Kidney (tissue), 14 donors: ENCODE results near the gene MRTFA. TPM values are rescaled to one million over a fixed set of nuclear protein-coding genes. Genes with fewer than 3 reads are reported as not detected.

Experiments used
- DNase-seq, 5 donors: peaks; one replicate each; pipeline ENCODE4 v3.0.0-alpha.2; 2013 to 2020
- FAIRE-seq: peaks from 2 replicates; lab custom pipeline; 2012; peaks lifted over from hg19 to GRCh38; lab: Jason Lieb, UNC
- H3K27ac ChIP-seq, 2 donors: one replicate each; pipeline ENCODE4 v1.7.0; 2013; ENCODE audit warnings: low read depth in 2 of 2, low read length in 2 of 2, inconsistent platforms in 1 of 2
- H3K27me3 ChIP-seq: one replicate; pipeline ENCODE4 v1.7.1; 2013; ENCODE audit warnings: low read length, inconsistent platforms; ENCODE audit not compliant: control insufficient read depth, insufficient read depth
- H3K36me3 ChIP-seq, 3 donors: one replicate each; pipeline versions ENCODE4 v1.7.0 to v1.7.1; 2013; ENCODE audit warnings: low read length in 3 of 3, control low read depth in 1 of 3, inconsistent platforms in 1 of 3; ENCODE audit not compliant: insufficient read depth in 3 of 3, control insufficient read depth in 2 of 3
- H3K4me1 ChIP-seq, 3 donors: one replicate each; pipeline versions ENCODE4 v1.7.0 to v1.7.1; 2013; ENCODE audit warnings: low read length in 3 of 3, inconsistent platforms in 1 of 3, low read depth in 1 of 3; ENCODE audit not compliant: control insufficient read depth in 2 of 3, insufficient read depth in 2 of 3
- H3K4me3 ChIP-seq, 3 donors: one replicate each; pipeline versions ENCODE4 v1.7.0 to v1.8.1; 2013; ENCODE audit warnings: low read length in 3 of 3, control low read depth in 1 of 3, inconsistent platforms in 1 of 3
- H3K9ac ChIP-seq, 3 donors: one replicate each; pipeline versions ENCODE4 v1.7.0 to v1.7.1; 2013; ENCODE audit warnings: low read length in 3 of 3, control low read depth in 1 of 3, inconsistent platforms in 1 of 3
- H3K9me3 ChIP-seq, 3 donors: one replicate each; pipeline versions ENCODE4 v1.7.0 to v1.7.1; 2013; ENCODE audit warnings: low read length in 3 of 3, control low read depth in 1 of 3, inconsistent platforms in 1 of 3; ENCODE audit not compliant: control insufficient read depth in 2 of 3, insufficient read depth in 1 of 3
- intact Hi-C: fragments of 100-400 bp; cut with DNase I; formaldehyde crosslinking; loops from one replicate; pipeline ENCODE4 v1.11.1; 2022
- polyA plus RNA-seq: library from polyadenylated mRNA; stranded (reverse); fragments of 350-450 nt; fragmentation: Illumina TruSeq; extraction: RNeasy Lipid Tissue Mini Kit (QIAGEN cat#74804); gene quantifications from one replicate; pipeline ENCODE4 v1.2.3, GENCODE V29; 2014; ENCODE audit warnings: low read depth, low replicate concordance; ENCODE audit not compliant: insufficient read depth
- total RNA-seq: library from RNA; stranded (reverse); fragmentation: NEBNext Ultra II Directional; extraction: Animal tissue kit (Norgen Biotek cat#: 25700); gene quantifications from one replicate; pipeline ENCODE4 v1.2.1, GENCODE V29; 2021
- TF ChIP-seq, protein P1 (sequence below): IDR thresholded peaks from 3 replicates; pipeline ENCODE4 v1.5.1; 2012; ENCODE audit warnings: mild to moderate bottlenecking, moderate library complexity, borderline replicate concordance; ENCODE audit not compliant: insufficient read depth; ENCODE audit errors: extremely low read depth
- donor health status: control.
- donor health status: control.
- donor health status: control.
- donor health status: control.
- donor health status: control.
- donor health status: DM: yes; HTN: yes; CAD: no.
- donor health status: Normal renal cell carcinoma (clear cell type).

The MRTFA gene
- total and polyA plus RNA-seq, 2 donors from 2014 or later = 12.5 to 59.9 TPM

DNA sequence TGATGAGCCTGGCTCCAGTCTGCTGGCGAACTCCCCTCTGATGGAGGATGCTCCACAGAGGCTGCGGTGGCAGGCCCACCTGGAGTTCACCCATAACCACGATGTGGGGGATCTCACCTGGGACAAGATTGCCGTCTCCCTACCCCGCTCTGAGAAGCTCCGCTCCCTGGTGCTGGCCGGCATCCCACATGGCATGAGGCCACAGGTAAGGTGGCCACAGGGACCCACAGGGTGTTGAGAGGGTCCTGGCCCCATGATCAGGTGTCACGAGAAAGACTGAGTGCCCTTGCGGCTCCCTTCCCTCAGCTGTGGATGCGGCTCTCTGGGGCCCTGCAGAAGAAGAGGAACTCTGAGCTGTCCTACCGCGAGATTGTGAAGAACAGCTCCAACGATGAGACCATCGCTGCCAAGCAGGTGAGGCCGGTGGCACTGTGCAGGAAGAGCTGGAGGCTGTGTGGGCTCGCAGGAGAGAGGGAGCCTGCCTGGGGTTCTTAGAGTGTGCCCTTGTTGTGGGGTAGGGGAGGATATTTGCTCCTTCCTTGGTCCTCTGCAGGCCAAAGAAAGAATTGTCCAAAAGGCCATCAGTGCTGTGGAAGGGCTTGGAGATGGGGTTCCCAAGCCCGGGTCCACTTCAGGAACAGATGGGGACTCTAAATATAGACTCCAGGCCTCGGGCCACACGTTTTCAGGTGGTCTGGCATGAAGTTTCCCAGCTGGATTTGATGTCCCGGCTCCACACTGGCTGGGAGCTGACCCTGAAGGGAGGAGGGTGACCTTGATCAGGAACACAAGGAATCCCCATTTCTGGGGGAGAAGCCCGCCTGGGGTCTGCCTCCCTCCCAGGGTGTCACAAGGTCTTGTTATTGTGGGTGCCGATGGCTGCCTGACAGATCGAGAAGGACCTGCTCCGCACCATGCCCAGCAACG is 232.0 kb downstream of the MRTFA start:
- DNase-seq = no peak

DNA sequence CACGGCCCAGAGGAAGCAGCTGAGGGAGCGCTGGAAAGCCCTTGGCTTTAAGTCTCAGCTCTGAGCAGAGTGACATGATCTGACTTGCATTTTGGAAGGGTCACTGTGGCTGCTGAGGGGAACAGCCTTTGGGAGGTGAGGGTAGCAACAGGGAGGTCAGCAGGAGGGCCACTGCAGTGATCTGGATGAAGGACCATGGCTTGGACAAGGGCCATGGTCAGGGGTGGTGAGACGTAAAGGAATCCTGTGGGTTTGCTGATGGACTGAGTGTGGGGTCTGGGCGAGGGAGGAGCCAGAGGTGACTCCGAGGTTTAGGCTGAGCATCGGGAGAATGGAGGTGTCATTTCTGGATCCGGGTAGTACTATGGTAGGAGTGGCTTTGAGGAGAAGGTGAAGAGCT is 232.9 kb downstream of the MRTFA start:
- H3K27me3 ChIP-seq = no peaks in the 10 kb centered on the region
- H3K9me3 ChIP-seq = no peaks in the 10 kb centered on the region
- no peak overlapping the region for H3K4me3 ChIP-seq
- no peaks in the 10 kb centered on the region for H3K4me1 ChIP-seq
- no peak overlapping the region for H3K9ac ChIP-seq
- H3K36me3 ChIP-seq = peaks cover 3 to 29% (median 8%) of the 10 kb centered on the region in 3 donors
- DNase-seq (no peak), FAIRE-seq (no peak)
- H3K27ac ChIP-seq = no peak overlapping the region
- TF ChIP-seq, protein P1, sequence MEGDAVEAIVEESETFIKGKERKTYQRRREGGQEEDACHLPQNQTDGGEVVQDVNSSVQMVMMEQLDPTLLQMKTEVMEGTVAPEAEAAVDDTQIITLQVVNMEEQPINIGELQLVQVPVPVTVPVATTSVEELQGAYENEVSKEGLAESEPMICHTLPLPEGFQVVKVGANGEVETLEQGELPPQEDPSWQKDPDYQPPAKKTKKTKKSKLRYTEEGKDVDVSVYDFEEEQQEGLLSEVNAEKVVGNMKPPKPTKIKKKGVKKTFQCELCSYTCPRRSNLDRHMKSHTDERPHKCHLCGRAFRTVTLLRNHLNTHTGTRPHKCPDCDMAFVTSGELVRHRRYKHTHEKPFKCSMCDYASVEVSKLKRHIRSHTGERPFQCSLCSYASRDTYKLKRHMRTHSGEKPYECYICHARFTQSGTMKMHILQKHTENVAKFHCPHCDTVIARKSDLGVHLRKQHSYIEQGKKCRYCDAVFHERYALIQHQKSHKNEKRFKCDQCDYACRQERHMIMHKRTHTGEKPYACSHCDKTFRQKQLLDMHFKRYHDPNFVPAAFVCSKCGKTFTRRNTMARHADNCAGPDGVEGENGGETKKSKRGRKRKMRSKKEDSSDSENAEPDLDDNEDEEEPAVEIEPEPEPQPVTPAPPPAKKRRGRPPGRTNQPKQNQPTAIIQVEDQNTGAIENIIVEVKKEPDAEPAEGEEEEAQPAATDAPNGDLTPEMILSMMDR = no peak
- intact Hi-C loops = no loop called here

More for the DNA sequence above, 232.0 kb downstream of the MRTFA start:
- FAIRE-seq = no peak
- no peak overlapping the region for H3K9ac ChIP-seq
- no peak overlapping the region for H3K4me3 ChIP-seq
- H3K27me3 ChIP-seq = no peaks in the 10 kb centered on the region
- TF ChIP-seq, protein P1 = no peak
- H3K36me3 ChIP-seq = peaks cover 3 to 29% (median 9%) of the 10 kb centered on the region in 3 donors
- no peaks in the 10 kb centered on the region for H3K9me3 ChIP-seq
- intact Hi-C loops = no loop called here
- H3K4me1 ChIP-seq = no peaks in the 10 kb centered on the region
- no peak overlapping the region for H3K27ac ChIP-seq

DNA sequence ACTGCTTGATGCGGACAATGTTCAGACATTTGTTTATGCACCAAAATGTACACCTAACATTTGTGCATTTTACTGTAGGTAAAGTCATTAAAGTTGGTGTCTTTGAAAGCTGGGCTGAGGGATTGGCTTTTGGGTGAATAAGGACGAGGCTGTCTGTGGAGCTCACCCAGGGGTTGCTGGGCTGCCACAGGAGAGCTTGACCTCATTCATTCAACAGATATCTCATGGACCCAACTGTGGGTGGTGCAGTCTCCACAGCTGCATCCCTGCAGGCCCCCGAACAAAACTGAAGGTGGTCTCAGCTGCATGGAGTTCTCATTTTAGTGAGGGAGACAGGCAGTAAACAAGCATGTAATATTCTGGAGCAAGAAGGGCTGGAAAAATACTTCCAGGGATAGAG is 233.4 kb downstream of the MRTFA start:
- FAIRE-seq = no peak

More for the DNA sequence above, 233.4 kb downstream of the MRTFA start:
- intact Hi-C loops = no loop called here
- Histone ChIP-seq H3K27ac (no peak overlapping the region), H3K4me3 (no peak overlapping the region), H3K9me3 (no peaks in the 10 kb centered on the region), H3K4me1 (no peaks in the 10 kb centered on the region), H3K27me3 (no peaks in the 10 kb centered on the region), H3K9ac (no peak overlapping the region), H3K36me3 (peaks cover 3 to 29% (median 6%) of the 10 kb centered on the region in 3 donors)
- DNase-seq = no peak
- TF ChIP-seq, protein P1 = no peak
